ENCODE measurements around the gene DPYD.
A peak's percentile ranks its signal among the peaks of the same experiment; 100 is the strongest.

Gene DPYD

GRCh38 chr1:97139512-97139911 is 781.3 kb downstream of the DPYD start:
- H3K36me3 ChIP-seq (ENCODE audit: insufficient read depth) = no peaks in the 10 kb centered on the region
- H3K9ac ChIP-seq = no peak overlapping the region
- H3K27me3 ChIP-seq (ENCODE audit: insufficient read depth, low read depth) = no peaks in the 10 kb centered on the region
- no peaks in the 10 kb centered on the region for H3K79me2 ChIP-seq (ENCODE audit: insufficient read depth, low read depth)
- no peak overlapping the region for H3K4me3 ChIP-seq (IDR thresholded peaks at IDR 0.05; ENCODE audit: insufficient read depth, low read depth, low read length)
- H3K4me2 ChIP-seq = no peak overlapping the region
- H4K20me1 ChIP-seq (ENCODE audit: insufficient read depth) = no peaks in the 10 kb centered on the region
- no peak for TF ChIP-seq CTCF (conservative IDR thresholded peaks at IDR 0.05; ENCODE audit: low read depth, low read length)
- no peak overlapping the region for H2AFZ ChIP-seq (ENCODE audit: low read depth)
- H3K27ac ChIP-seq = no peak overlapping the region
- no peaks in the 10 kb centered on the region for H3K4me1 ChIP-seq (ENCODE audit: low read depth, poor library complexity, severe bottlenecking)

- Histone ChIP-seq H3K4me2 (no peak overlapping the region), H3K9ac (no peak overlapping the region), H3K36me3 (ENCODE audit: insufficient read depth) (no peaks in the 10 kb centered on the region), H3K4me3 (IDR thresholded peaks at IDR 0.05; ENCODE audit: insufficient read depth, low read depth, low read length) (no peak overlapping the region), H4K20me1 (ENCODE audit: insufficient read depth) (no peaks in the 10 kb centered on the region), H3K4me1 (ENCODE audit: low read depth, poor library complexity, severe bottlenecking) (no peaks in the 10 kb centered on the region), H3K79me2 (ENCODE audit: insufficient read depth, low read depth) (no peaks in the 10 kb centered on the region), H3K27me3 (ENCODE audit: insufficient read depth, low read depth) (no peaks in the 10 kb centered on the region), H2AFZ (ENCODE audit: low read depth) (no peak overlapping the region), H3K27ac (no peak overlapping the region)
- TF ChIP-seq CTCF (conservative IDR thresholded peaks at IDR 0.05; ENCODE audit: low read depth, low read length) = peak; percentile 2; the same call in 1 of the 2 replicates
Observed at GRCh38 chr1:97138515-97139032, 782.3 kb downstream of the DPYD start.

- no peaks in the 10 kb centered on the region for H3K27me3 ChIP-seq (ENCODE audit: insufficient read depth, low read depth)
- H3K36me3 ChIP-seq (ENCODE audit: insufficient read depth) = no peaks in the 10 kb centered on the region
- no peak overlapping the region for H3K9ac ChIP-seq
- 0 out of 2 replicates have a peak, but pooled peaks have one; percentile 41 for TF ChIP-seq CTCF (conservative IDR thresholded peaks at IDR 0.05; ENCODE audit: low read depth, low read length)
- H3K4me2 ChIP-seq = no peak overlapping the region
- no peaks in the 10 kb centered on the region for H3K79me2 ChIP-seq (ENCODE audit: insufficient read depth, low read depth)
- no peak overlapping the region for H3K27ac ChIP-seq
- H3K4me1 ChIP-seq (ENCODE audit: low read depth, poor library complexity, severe bottlenecking) = no peaks in the 10 kb centered on the region
- no peak overlapping the region for H2AFZ ChIP-seq (ENCODE audit: low read depth)
- H4K20me1 ChIP-seq (ENCODE audit: insufficient read depth) = no peaks in the 10 kb centered on the region
- H3K4me3 ChIP-seq (IDR thresholded peaks at IDR 0.05; ENCODE audit: insufficient read depth, low read depth, low read length) = no peak overlapping the region
Observed at GRCh38 chr1:97137862-97138514, 782.8 kb downstream of the DPYD start.

GRCh38 chr1:97136996-97137395 is 783.8 kb downstream of the DPYD start:
- no peak overlapping the region for H3K9ac ChIP-seq
- no peaks in the 10 kb centered on the region for H3K4me1 ChIP-seq (ENCODE audit: low read depth, poor library complexity, severe bottlenecking)
- no peaks in the 10 kb centered on the region for H3K36me3 ChIP-seq (ENCODE audit: insufficient read depth)
- no peaks in the 10 kb centered on the region for H3K79me2 ChIP-seq (ENCODE audit: insufficient read depth, low read depth)
- H3K4me3 ChIP-seq (IDR thresholded peaks at IDR 0.05; ENCODE audit: insufficient read depth, low read depth, low read length) = no peak overlapping the region
- H4K20me1 ChIP-seq (ENCODE audit: insufficient read depth) = no peaks in the 10 kb centered on the region
- no peak overlapping the region for H3K4me2 ChIP-seq
- no peak overlapping the region for H3K27ac ChIP-seq
- H2AFZ ChIP-seq (ENCODE audit: low read depth) = no peak overlapping the region
- TF ChIP-seq CTCF (conservative IDR thresholded peaks at IDR 0.05; ENCODE audit: low read depth, low read length) = no peak
- H3K27me3 ChIP-seq (ENCODE audit: insufficient read depth, low read depth) = no peaks in the 10 kb centered on the region
